ENCODE measurements around the gene GRIP1.
"Not testable (repeated sequence)": the region's sequence is repeated elsewhere in the genome, so short reads cannot be mapped to it uniquely, and the experiment has no call there.

Gene GRIP1

GRCh38 chr12:66537876-66538275, 141.0 kb downstream of the GRIP1 start:
- DNase-seq (ENCODE audit: low read depth in 2 of 2) = no peak

GRCh38 chr12:66533767-66534166, 145.1 kb downstream of the GRIP1 start:
- no peak for DNase-seq (ENCODE audit: low read depth in 2 of 2)

GRCh38 chr12:66531766-66532165, 147.1 kb downstream of the GRIP1 start:
- DNase-seq (ENCODE audit: low read depth in 2 of 2) = no peak

GRCh38 chr12:66529934-66530333, 148.9 kb downstream of the GRIP1 start:
- no peak for DNase-seq (ENCODE audit: low read depth in 2 of 2)

- no peak for DNase-seq (ENCODE audit: low read depth in 2 of 2)
Measured at GRCh38 chr12:66516561-66516960, 162.3 kb downstream of the GRIP1 start.

- no peak for DNase-seq (ENCODE audit: low read depth in 2 of 2)
Measured at GRCh38 chr12:66516133-66516532, 162.7 kb downstream of the GRIP1 start.

GRCh38 chr12:66514581-66514980, 164.3 kb downstream of the GRIP1 start:
- no peak for DNase-seq (ENCODE audit: low read depth in 2 of 2)

- no peak for DNase-seq (ENCODE audit: low read depth in 2 of 2)
Measured at GRCh38 chr12:66508025-66508424, 170.9 kb downstream of the GRIP1 start.

GRCh38 chr12:66503746-66504145, 175.1 kb downstream of the GRIP1 start:
- no peak for DNase-seq (ENCODE audit: low read depth in 2 of 2)

- no peak for DNase-seq (ENCODE audit: low read depth in 2 of 2)
Measured at GRCh38 chr12:66502911-66503310, 176.0 kb downstream of the GRIP1 start.

GRCh38 chr12:66500841-66501240, 178.0 kb downstream of the GRIP1 start:
- DNase-seq (ENCODE audit: low read depth in 2 of 2) = no peak

GRCh38 chr12:66500091-66500490, 178.8 kb downstream of the GRIP1 start:
- no peak for DNase-seq (ENCODE audit: low read depth in 2 of 2)

GRCh38 chr12:66499000-66499399, 179.9 kb downstream of the GRIP1 start:
- DNase-seq (ENCODE audit: low read depth in 2 of 2) = no peak

- DNase-seq (ENCODE audit: low read depth in 2 of 2) = not testable (repeated sequence)
Measured at GRCh38 chr12:66498059-66498458, 180.8 kb downstream of the GRIP1 start.

GRCh38 chr12:66497008-66497897, 181.6 kb downstream of the GRIP1 start:
- no peak for DNase-seq (ENCODE audit: low read depth in 2 of 2)

GRCh38 chr12:66496595-66496994, 182.3 kb downstream of the GRIP1 start:
- no peak for DNase-seq (ENCODE audit: low read depth in 2 of 2)

- no peak for DNase-seq (ENCODE audit: low read depth in 2 of 2)
Measured at GRCh38 chr12:66495709-66496108, 183.2 kb downstream of the GRIP1 start.

GRCh38 chr12:66493819-66494218, 185.1 kb downstream of the GRIP1 start:
- DNase-seq (ENCODE audit: low read depth in 2 of 2) = no peak

- no peak for DNase-seq (ENCODE audit: low read depth in 2 of 2)
Measured at GRCh38 chr12:66491853-66492252, 187.0 kb downstream of the GRIP1 start.

- no peak for DNase-seq (ENCODE audit: low read depth in 2 of 2)
Measured at GRCh38 chr12:66482351-66483203, 196.3 kb downstream of the GRIP1 start.

- no peak for DNase-seq (ENCODE audit: low read depth in 2 of 2)
Measured at GRCh38 chr12:66467932-66468331, 210.9 kb downstream of the GRIP1 start.

GRCh38 chr12:66461331-66461730, 217.5 kb downstream of the GRIP1 start:
- DNase-seq (ENCODE audit: low read depth in 2 of 2) = no peak

Measured in stimulated activated CD4-positive, alpha-beta T cell treated with anti-CD3 and anti-CD28 coated beads, Interleukin-12 subunit alpha, Interleukin-12 subunit beta, amount 100 ng/mL, for 24 hours (primary cell).